A673 (cell line): ENCODE results near the gene CHST12. TPM values are rescaled to one million over a fixed set of nuclear protein-coding genes. Genes with fewer than 3 reads are reported as not detected.

Experiments
- BruUV-seq: library from RNA; stranded (reverse); fragments of 400-500 nt; replicated peaks from 2 replicates; lab custom pipeline; 2021; lab: Mats Ljungman, UMichigan
- CTCF ChIA-PET: fragments of 300-600 bp; sonication (Branson Sonifier 250); formaldehyde crosslinking; loops from one replicate; lab custom pipeline; 2022; ENCODE audit warnings: antibody characterized with exemption; lab: Charles Lee
- POLR2A ChIA-PET: fragments of 300-600 bp; sonication (Branson Sonifier 250); formaldehyde crosslinking; loops from one replicate; lab custom pipeline; 2022; ENCODE audit warnings: antibody characterized with exemption; ENCODE audit not compliant: low non-redundant PET; lab: Charles Lee
- DNase-seq: peaks from one replicate; pipeline ENCODE4 v3.0.0-alpha.2; 2015; ENCODE audit warnings: low spot score
- H3K27ac ChIP-seq: fragments of 200-600 bp; sonication (generic); 2 replicates; pipeline ENCODE4 v1.5.1; 2016; ENCODE audit warnings: mixed run types, low read depth, mild to moderate bottlenecking, mixed read lengths, antibody characterized with exemption, low read length; ENCODE audit not compliant: poor library complexity, severe bottlenecking
- H3K27me3 ChIP-seq: fragments of 200-600 bp; sonication (generic); replicated peaks from 2 replicates; pipeline ENCODE4 v1.6.1; 2017; ENCODE audit warnings: mixed run types, low read depth, mild to moderate bottlenecking, mixed read lengths, antibody characterized with exemption, low read length; ENCODE audit not compliant: insufficient read depth, poor library complexity
- H3K36me3 ChIP-seq: fragments of 200-600 bp; sonication (generic); 2 replicates; pipeline ENCODE4 v1.6.1; 2016; ENCODE audit warnings: mixed run types, mild to moderate bottlenecking, mixed read lengths, antibody characterized with exemption, low read length; ENCODE audit not compliant: insufficient read depth, poor library complexity, severe bottlenecking
- H3K4me1 ChIP-seq: fragments of 200-600 bp; sonication (generic); 2 replicates; pipeline ENCODE4 v1.6.1; 2017; ENCODE audit warnings: mixed run types, mild to moderate bottlenecking, mixed read lengths, antibody characterized with exemption, low read length; ENCODE audit not compliant: insufficient read depth, poor library complexity, severe bottlenecking
- H3K4me3 ChIP-seq: fragments of 200-600 bp; sonication (generic); 2 replicates; pipeline ENCODE4 v1.5.1; 2016; ENCODE audit warnings: low read depth, mixed run types, mild to moderate bottlenecking, mixed read lengths, low read length; ENCODE audit not compliant: poor library complexity, severe bottlenecking
- H3K9me3 ChIP-seq: fragments of 200-600 bp; sonication (generic); 2 replicates; pipeline ENCODE4 v1.6.1; 2016; ENCODE audit warnings: mixed run types, low read depth, mild to moderate bottlenecking, mixed read lengths, antibody characterized with exemption, low read length; ENCODE audit not compliant: poor library complexity, severe bottlenecking
- EZH2 ChIP-seq: fragments of 200-600 bp; sonication (generic); IDR thresholded peaks from 2 replicates; pipeline ENCODE4 v1.6.1; 2017; ENCODE audit warnings: borderline replicate concordance, low read depth, mild to moderate bottlenecking, mixed read lengths, antibody characterized with exemption, low read length; ENCODE audit not compliant: poor library complexity, severe bottlenecking
- intact Hi-C: fragments of 100-400 bp; cut with micrococcal nuclease; formaldehyde crosslinking; loops from one replicate; pipeline ENCODE4 v1.10.0; 2022; ENCODE audit not compliant: unreplicated experiment
- total RNA-seq: library from RNA; stranded (reverse); gene quantifications from 2 replicates; pipeline ENCODE4 v1.2.3, GENCODE V29; 2021
- TF ChIP-seq, protein P1 (sequence below): fragments of 300-800, 200-600 bp; sonication (generic); conservative IDR thresholded peaks from 2 replicates; pipeline ENCODE4 v1.5.1; 2017; ENCODE audit warnings: low read depth, mild to moderate bottlenecking, antibody characterized with exemption, low read length, moderate library complexity, mixed read lengths

The CHST12 gene
- total RNA-seq, 1 experiment from 2014 or later = 21.8 TPM

GRCh38 chr7:2459674-2460073, 56.3 kb downstream of the CHST12 start:
- POLR2A ChIA-PET = no interaction called here

GRCh38 chr7:2460188-2460587, 56.8 kb downstream of the CHST12 start:
- Histone ChIP-seq H3K4me3 (no peak overlapping the region), H3K9me3 (no peaks in the 10 kb centered on the region), H3K4me1 (no peaks in the 10 kb centered on the region), H3K27ac (no peak overlapping the region), H3K27me3 (no peaks in the 10 kb centered on the region), H3K36me3 (no peaks in the 10 kb centered on the region)
- ChIA-PET POLR2A (no interaction called here), CTCF (interaction anchor here (1.0 kb wide), 1 partner anchor 9 kb away, joined by 3 read pairs; no protein-coding TSS in a partner anchor)
- intact Hi-C loops = no loop called here
- no TSS peak for BruUV-seq
- TF ChIP-seq EZH2 = no peak
- DNase-seq = no peak

More at GRCh38 chr7:2459674-2460073, 56.3 kb downstream of the CHST12 start:
- TF ChIP-seq, protein P1, sequence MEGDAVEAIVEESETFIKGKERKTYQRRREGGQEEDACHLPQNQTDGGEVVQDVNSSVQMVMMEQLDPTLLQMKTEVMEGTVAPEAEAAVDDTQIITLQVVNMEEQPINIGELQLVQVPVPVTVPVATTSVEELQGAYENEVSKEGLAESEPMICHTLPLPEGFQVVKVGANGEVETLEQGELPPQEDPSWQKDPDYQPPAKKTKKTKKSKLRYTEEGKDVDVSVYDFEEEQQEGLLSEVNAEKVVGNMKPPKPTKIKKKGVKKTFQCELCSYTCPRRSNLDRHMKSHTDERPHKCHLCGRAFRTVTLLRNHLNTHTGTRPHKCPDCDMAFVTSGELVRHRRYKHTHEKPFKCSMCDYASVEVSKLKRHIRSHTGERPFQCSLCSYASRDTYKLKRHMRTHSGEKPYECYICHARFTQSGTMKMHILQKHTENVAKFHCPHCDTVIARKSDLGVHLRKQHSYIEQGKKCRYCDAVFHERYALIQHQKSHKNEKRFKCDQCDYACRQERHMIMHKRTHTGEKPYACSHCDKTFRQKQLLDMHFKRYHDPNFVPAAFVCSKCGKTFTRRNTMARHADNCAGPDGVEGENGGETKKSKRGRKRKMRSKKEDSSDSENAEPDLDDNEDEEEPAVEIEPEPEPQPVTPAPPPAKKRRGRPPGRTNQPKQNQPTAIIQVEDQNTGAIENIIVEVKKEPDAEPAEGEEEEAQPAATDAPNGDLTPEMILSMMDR = no peak
- no peak for TF ChIP-seq EZH2
- H3K27ac ChIP-seq = no peak overlapping the region
- H3K36me3 ChIP-seq = no peaks in the 10 kb centered on the region
- no peaks in the 10 kb centered on the region for H3K4me1 ChIP-seq
- no peak overlapping the region for H3K4me3 ChIP-seq
- H3K27me3 ChIP-seq = no peaks in the 10 kb centered on the region
- no peak for DNase-seq
- CTCF ChIA-PET = interaction anchor here (1.0 kb wide), 1 partner anchor 8 kb away, joined by 3 read pairs; no protein-coding TSS in a partner anchor
- no peaks in the 10 kb centered on the region for H3K9me3 ChIP-seq
- intact Hi-C loops = loop anchor here (10.0 kb wide), 1 partner anchor 255 kb away; no protein-coding TSS in a partner anchor
- BruUV-seq = no TSS peak

DNA sequence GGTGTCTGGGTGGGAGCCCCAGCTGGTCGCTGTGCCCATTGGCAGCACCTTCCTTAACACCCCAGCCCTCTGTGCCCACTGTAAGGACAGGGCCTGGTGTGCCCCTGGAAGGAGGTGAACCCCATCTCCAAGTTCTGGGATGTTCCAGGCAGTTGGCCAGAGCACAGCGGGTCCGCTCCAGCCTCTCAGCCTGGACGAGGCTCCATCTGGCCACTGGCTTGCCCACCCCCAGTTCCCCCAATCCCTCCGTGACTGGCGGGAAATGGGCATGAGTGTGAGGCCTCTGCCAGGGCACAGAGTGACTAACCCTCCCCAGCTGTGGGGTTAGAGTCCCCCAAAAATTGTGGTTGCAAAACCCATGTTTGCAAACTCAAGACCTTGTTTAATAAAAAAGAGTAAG, 57.2 kb downstream of the CHST12 start:
- POLR2A ChIA-PET = no interaction called here
- no TSS peak for BruUV-seq
- intact Hi-C loops = no loop called here
- DNase-seq = no peak
- Histone ChIP-seq H3K36me3 (no peaks in the 10 kb centered on the region), H3K4me1 (no peaks in the 10 kb centered on the region), H3K27me3 (no peaks in the 10 kb centered on the region), H3K4me3 (no peak overlapping the region), H3K27ac (no peak overlapping the region), H3K9me3 (no peaks in the 10 kb centered on the region)
- CTCF ChIA-PET = no interaction called here
- TF ChIP-seq, protein P1 = no peak

DNA sequence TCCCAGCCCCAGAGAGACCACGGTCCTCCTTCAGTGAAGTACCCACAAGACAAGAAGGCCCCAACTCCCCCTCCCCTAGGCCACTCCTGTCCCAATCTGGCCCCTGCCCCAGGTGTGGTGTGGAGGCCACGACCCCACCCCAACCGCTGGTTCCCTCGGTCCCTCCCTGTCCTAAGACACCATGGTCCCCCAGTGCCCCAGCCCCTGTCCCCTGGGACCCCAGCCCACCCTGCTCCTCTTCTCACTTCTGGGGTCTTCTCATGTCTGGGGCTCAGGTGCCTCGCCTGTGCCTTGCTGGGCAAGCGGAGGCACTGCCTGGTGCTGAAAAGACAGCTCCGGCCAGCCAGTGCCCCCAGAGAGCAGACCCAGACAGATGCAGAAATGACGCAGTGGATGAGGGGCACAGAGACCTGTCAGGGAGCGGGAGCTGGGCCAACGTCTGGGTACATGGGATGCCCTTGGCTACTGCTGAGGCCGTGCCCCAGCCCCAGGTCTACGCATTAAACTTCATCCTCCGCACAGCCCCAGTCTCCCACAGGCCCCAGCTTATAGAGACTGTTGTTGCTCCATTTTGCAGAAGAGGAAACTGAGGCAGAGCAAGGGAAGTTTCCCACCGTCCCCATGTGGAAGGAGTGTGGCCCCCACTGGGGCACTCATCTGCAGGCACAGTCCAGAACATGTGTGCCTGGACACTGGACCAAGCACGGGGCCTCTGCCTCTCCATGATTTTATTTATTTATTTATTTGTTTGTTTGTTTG, 58.0 kb downstream of the CHST12 start:
- no TSS peak for BruUV-seq
- TF ChIP-seq, protein P1 = no peak
- no peak for TF ChIP-seq EZH2
- no peaks in the 10 kb centered on the region for H3K27me3 ChIP-seq
- intact Hi-C loops = no loop called here
- H3K4me1 ChIP-seq = peaks cover 7% of the 10 kb centered on the region
- no peaks in the 10 kb centered on the region for H3K9me3 ChIP-seq
- ChIA-PET CTCF (no interaction called here), POLR2A (no interaction called here)
- no peak overlapping the region for H3K27ac ChIP-seq
- H3K4me3 ChIP-seq = no peak overlapping the region
- H3K36me3 ChIP-seq = no peaks in the 10 kb centered on the region
- no peak for DNase-seq
